ENCODE results near the gene SMIM21.

The SMIM21 gene

DNA sequence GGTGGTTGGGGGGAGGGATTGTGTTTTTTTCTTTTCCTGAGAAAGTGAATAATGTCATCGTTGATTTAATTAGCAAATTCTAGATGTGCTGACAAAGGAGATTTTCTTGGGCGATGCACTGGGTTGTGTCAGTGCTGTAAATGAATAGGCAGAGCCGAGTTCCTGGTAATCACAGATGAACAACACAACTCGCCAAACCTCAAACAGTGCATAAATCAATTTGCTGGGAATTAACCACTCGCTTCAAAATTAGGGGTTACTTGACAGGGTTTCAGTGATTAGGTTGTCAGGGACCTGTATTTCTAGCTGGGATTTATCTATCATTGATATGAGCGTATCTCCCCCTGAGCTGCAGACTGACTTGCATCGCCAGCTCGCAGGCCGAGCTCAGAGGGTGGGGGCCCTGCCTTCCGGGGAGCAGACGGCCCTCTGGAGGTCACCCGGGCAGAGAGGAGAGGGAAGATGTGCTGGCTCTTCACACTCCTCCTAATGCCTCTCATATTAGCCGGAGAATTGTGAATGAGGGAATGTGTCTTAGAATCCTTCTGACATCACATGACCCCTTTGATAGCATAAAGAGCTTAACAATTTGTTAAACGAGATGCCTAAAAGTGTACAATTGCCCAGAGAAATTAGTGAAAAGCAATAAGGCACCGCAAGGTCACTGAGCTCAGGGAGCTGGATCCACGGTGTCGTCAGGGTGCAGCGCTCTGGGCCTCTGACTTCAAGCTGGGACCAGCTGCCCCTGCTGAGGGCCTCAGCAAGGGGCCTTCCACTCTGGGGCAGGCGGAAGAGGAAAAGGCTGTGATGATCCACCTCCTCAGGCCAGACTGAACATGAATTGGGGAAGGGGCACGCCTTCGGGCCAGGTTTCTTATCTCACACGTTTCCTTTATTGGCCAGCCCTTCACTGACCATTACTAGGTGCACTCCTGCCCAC lies 48.9 kb downstream of the SMIM21 start:
- no peak for DNase-seq (ENCODE audit: low read depth in 2 of 3, low spot score in 2 of 3)

GRCh38 chr18:75377926-75378325 lies 49.6 kb downstream of the SMIM21 start:
- no peak for DNase-seq (ENCODE audit: low read depth in 2 of 3, low spot score in 2 of 3)

GRCh38 chr18:75377258-75377657 lies 50.2 kb downstream of the SMIM21 start:
- no peak for DNase-seq (ENCODE audit: low read depth in 2 of 3, low spot score in 2 of 3)

- DNase-seq (ENCODE audit: low read depth in 2 of 3, low spot score in 2 of 3): no peak
Observed at GRCh38 chr18:75376004-75376403, 51.5 kb downstream of the SMIM21 start.

DNA sequence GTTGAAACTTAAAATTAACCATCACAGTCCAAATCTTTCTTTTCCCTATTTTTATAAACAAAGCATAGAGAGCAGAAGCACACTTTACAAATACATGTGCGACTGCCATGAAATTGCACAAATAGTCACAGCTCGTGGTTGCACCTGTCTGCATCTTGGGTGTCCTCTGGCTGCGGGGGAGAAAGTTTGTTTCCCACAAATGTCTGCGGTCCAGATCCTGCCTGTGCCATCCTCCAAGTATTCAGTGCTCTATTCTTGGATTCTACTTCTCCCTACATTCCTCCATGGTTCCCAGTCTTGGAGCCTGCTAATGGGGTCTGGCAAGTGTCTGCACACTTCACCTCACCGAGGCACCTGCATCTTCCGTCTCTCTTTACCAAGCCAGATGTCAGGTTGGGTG lies 52.2 kb downstream of the SMIM21 start:
- DNase-seq (ENCODE audit: low read depth in 2 of 3, low spot score in 2 of 3): no peak

DNA sequence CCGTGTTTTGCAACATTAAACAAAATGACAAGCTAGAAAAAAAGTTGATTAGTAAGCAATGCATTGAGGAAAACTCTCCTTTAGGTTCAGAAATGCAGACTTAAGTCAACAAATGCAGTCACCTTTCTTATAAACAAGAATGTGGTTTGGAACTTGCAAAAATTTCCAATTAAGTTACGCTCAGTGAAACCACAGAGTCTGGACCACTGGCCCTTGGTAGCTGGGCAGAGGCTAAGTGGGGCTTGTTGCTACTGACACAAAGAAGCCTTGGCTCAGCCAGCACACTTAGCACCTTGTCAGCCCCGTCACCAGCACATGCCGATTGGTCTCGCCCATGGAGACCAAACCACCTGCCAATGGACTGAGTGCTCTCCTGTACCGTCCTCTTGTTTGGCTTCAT lies 53.0 kb downstream of the SMIM21 start:
- DNase-seq (ENCODE audit: low read depth in 2 of 3, low spot score in 2 of 3): no peak

DNA sequence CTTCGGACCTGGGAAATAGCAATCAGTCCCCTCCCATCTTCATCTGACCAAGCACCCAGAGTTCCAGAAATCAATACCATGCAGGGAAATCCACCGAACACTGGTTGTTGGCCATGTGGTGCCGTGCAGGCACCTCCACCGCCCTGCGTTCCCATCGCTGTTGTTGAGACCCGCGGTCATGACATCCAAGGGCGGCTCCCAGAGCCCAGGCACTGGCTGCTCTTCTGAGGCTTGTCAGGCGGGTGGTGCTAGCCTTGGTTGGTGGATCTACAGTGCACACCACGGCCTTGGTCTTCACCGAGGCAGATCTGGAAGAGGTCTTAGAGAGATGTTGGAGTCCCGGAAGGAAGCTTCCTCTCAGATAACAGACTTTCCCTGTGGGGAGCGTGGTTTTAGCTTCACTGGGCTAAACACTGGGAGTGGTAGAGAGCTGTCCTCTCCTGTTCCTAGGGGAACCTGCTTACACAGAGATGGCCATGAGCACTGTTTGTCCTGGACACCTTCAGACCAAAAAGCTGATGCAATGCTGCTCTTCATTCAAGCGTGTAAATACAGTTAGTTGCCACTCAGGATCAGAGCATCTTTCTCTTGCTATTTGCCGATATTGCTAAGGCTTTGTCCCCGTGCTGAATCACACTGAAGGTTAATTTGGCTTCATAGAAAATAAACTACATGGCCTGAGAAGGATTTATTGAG lies 58.3 kb downstream of the SMIM21 start:
- DNase-seq (ENCODE audit: low read depth in 2 of 3, low spot score in 2 of 3): no peak

DNA sequence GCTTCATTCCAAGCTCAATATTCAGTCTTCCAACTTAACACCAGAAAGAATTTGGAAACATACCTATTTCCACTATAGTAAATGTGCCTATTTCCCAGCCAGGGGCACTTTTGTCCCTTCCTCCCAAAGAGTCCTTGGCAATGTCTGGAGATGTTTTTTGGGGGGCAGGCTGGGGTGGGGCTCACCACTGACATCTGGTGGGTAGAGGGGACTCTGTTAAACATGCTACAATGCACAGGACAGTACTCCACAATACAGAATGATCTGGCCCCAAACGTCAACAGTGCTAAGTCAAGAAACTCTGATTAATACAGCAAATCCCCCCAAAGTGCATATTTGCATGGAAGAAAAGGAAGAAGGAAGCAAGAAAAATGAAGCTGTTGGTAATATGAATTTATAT lies 61.7 kb downstream of the SMIM21 start:
- DNase-seq (ENCODE audit: low read depth in 2 of 3, low spot score in 2 of 3): no peak

GRCh38 chr18:75365254-75365629 lies 62.3 kb downstream of the SMIM21 start:
- no peak for DNase-seq (ENCODE audit: low read depth in 2 of 3, low spot score in 2 of 3)

GRCh38 chr18:75364512-75365253 lies 62.8 kb downstream of the SMIM21 start:
- no peak for DNase-seq (ENCODE audit: low read depth in 2 of 3, low spot score in 2 of 3)

GRCh38 chr18:75363446-75364225 lies 63.9 kb downstream of the SMIM21 start:
- DNase-seq (ENCODE audit: low read depth in 2 of 3, low spot score in 2 of 3): no peak

GRCh38 chr18:75362435-75362834 lies 65.1 kb downstream of the SMIM21 start:
- DNase-seq (ENCODE audit: low read depth in 2 of 3, low spot score in 2 of 3): no peak

GRCh38 chr18:75360941-75361340 lies 66.6 kb downstream of the SMIM21 start:
- DNase-seq (ENCODE audit: low read depth in 2 of 3, low spot score in 2 of 3): no peak

- no peak for DNase-seq (ENCODE audit: low read depth in 2 of 3, low spot score in 2 of 3)
Observed at GRCh38 chr18:75360215-75360614, 67.3 kb downstream of the SMIM21 start.
